Subcutaneous adipose tissue (tissue), 4 donors: Measurements from ENCODE around the gene FUOM. TPM values are rescaled to one million over a fixed set of nuclear protein-coding genes. Genes with fewer than 3 reads are reported as not detected.

Experiments used
- total RNA-seq, 4 donors: library from RNA; depleted of rRNA; stranded (reverse); fragments of >200 nt; gene quantifications; one replicate each; pipeline ENCODE4 v1.1.0, GENCODE V29; 2016
- TF ChIP-seq, protein P1 (sequence below): fragments of 450-650 bp; IDR thresholded peaks from one replicate; pipeline ENCODE4 v1.5.1; 2016; ENCODE audit warnings: low read depth, mild to moderate bottlenecking, control low read depth, antibody characterized with exemption, moderate library complexity

FUOM gene
- total RNA-seq, 4 donors from 2014 or later: 16.5 to 43.2 (median 29.6) TPM

GRCh38 chr10:133361227-133361626, 3.4 kb upstream of the FUOM start:
- TF ChIP-seq, protein P1, sequence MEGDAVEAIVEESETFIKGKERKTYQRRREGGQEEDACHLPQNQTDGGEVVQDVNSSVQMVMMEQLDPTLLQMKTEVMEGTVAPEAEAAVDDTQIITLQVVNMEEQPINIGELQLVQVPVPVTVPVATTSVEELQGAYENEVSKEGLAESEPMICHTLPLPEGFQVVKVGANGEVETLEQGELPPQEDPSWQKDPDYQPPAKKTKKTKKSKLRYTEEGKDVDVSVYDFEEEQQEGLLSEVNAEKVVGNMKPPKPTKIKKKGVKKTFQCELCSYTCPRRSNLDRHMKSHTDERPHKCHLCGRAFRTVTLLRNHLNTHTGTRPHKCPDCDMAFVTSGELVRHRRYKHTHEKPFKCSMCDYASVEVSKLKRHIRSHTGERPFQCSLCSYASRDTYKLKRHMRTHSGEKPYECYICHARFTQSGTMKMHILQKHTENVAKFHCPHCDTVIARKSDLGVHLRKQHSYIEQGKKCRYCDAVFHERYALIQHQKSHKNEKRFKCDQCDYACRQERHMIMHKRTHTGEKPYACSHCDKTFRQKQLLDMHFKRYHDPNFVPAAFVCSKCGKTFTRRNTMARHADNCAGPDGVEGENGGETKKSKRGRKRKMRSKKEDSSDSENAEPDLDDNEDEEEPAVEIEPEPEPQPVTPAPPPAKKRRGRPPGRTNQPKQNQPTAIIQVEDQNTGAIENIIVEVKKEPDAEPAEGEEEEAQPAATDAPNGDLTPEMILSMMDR: no peak

GRCh38 chr10:133359972-133360610, 2.3 kb upstream of the FUOM start:
- TF ChIP-seq, protein P1: no peak

DNA sequence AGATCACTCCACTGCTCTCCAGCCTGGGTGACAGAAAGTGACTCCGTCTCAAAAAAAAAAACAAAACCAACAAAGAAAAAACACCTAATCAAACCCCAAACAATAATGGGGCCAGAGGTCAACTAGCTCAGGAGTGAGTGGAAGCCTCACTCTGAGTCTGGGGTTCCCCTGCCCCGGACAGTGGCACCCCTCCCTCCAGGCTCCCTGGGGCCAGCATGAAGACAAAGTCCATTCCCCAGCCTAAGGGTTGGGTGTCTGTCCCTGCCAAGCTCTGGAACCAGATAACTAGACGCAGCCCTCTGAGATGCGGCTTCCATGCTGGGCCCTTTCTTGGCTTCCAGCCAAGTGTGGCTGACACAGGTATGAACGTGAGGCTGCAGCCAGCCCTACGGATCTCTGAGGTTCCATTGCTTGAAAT, 1.7 kb upstream of the FUOM start:
- TF ChIP-seq, protein P1: no peak

GRCh38 chr10:133358925-133359310, 1.1 kb upstream of the FUOM start:
- TF ChIP-seq, protein P1: no peak

DNA sequence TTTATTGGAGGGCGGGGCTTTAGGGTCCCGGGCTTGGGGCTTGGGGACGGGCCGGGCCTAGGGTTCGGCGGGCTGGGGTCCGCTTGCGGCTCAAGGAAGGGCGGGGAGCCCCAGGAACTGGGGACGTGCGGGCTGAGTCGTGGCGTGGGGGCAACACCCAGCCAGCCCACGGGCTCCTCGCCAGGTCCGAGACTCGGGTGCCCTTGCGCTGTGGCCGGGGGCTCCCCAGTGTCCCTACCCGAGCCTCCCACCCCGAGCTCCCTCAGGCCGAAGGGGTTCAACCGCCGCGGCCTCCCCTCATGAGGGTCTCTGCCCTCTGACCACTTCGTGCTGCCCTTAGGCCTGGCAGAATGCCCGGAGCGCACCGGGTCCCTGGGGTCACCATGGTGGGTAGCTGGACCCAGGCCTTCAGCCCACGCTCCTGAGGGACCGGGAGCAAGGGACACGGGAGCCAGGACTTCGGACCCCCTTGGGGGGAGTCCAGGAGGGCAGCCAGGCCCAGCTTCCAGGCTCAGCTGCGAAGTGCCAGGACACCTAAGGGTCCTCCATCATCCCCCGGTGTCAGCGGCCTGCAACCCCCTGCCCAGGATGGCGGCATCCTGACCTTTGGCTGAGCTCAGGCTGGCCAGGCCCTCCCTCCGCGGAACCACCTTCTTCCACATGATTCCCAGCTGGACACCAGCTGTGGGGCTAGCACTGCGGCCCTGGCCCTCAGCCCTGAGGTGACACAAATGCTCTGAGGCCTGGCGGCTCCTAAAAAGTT, 524 bp upstream of the FUOM start:
- TF ChIP-seq, protein P1: no peak

- TF ChIP-seq, protein P1: no peak
These were observed 1.1 kb downstream of the FUOM start for GRCh38 chr10:133356549-133357284.

- TF ChIP-seq, protein P1: no peak
These were observed 1.8 kb downstream of the FUOM start for GRCh38 chr10:133355991-133356390.
